SK-N-MC (cell line): ENCODE measurements around the gene MGAT4D.
"Not testable (repeated sequence)": the region's sequence is repeated elsewhere in the genome, so short reads cannot be mapped to it uniquely, and the experiment has no call there.

Source experiments
- DNase-seq: peaks from one replicate; pipeline ENCODE4 v3.0.0-alpha.2; 2011; ENCODE audit warnings: low read depth, low spot score
- H3K27ac ChIP-seq: fragments of 200-600 bp; sonication (generic); 2 replicates; pipeline ENCODE4 v1.5.1; 2016; ENCODE audit warnings: mixed run types
- H3K36me3 ChIP-seq: fragments of 200-600 bp; sonication (generic); 2 replicates; pipeline ENCODE4 v1.6.1; 2017; ENCODE audit warnings: antibody characterized with exemption, low read length, mixed read lengths; ENCODE audit not compliant: insufficient read depth
- H3K4me3 ChIP-seq: fragments of 200-600 bp; sonication (generic); 2 replicates; pipeline ENCODE4 v1.5.1; 2016
- H3K9ac ChIP-seq: fragments of 200-600 bp; sonication (generic); 2 replicates; pipeline ENCODE4 v1.8.0; 2017; ENCODE audit warnings: mixed run types, mixed read lengths; ENCODE audit not compliant: insufficient read length
- H3K9me3 ChIP-seq: fragments of 200-600 bp; sonication (generic); 2 replicates; pipeline ENCODE4 v1.6.1; 2017; ENCODE audit warnings: low read depth, mild to moderate bottlenecking, antibody characterized with exemption, low read length, moderate library complexity, mixed read lengths
- EZH2 ChIP-seq: fragments of 200-600 bp; sonication (generic); IDR thresholded peaks from one replicate; pipeline ENCODE4 v1.6.1; 2017; ENCODE audit warnings: antibody characterized with exemption
- FOXP2 ChIP-seq: optimal IDR thresholded peaks from 2 replicates; pipeline ENCODE3; 2011; ENCODE audit warnings: mild to moderate bottlenecking, moderate library complexity; ENCODE audit not compliant: insufficient read depth; ENCODE audit errors: extremely low read length, control extremely low read depth
- POLR2AphosphoS5 ChIP-seq: IDR thresholded peaks from 2 replicates; pipeline ENCODE4 v1.6.1; 2012; ENCODE audit warnings: mild to moderate bottlenecking, low read depth, low read length, borderline replicate concordance

Gene MGAT4D

DNA sequence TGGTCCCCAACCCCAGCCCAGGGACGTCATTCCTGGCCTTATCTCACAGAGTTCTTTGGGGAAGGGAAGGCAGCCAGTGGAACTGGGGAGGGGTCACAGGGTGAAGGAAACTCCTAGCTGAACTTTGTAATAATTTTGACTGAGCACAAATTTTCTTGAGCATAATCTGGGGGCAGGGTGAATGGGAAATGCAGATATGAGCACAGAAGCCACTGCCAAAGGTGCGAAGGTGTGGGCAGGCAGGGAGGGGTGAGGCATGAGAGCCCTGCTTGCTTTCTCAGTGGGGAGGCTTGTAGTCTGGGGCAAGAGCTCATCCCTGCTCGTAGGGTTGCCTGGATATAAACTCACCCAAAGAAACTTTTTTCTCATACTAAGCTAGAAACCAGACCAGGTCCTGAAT, 34.9 kb downstream of the MGAT4D start:
- H3K9me3 ChIP-seq: no peaks in the 10 kb centered on the region
- TF ChIP-seq POLR2AphosphoS5: no peak
- TF ChIP-seq EZH2: no peak
- TF ChIP-seq FOXP2: no peak
- no peak overlapping the region for H3K9ac ChIP-seq
- no peaks in the 10 kb centered on the region for H3K36me3 ChIP-seq
- no peak overlapping the region for H3K27ac ChIP-seq
- no peak for DNase-seq
- H3K4me3 ChIP-seq: no peak overlapping the region

DNA sequence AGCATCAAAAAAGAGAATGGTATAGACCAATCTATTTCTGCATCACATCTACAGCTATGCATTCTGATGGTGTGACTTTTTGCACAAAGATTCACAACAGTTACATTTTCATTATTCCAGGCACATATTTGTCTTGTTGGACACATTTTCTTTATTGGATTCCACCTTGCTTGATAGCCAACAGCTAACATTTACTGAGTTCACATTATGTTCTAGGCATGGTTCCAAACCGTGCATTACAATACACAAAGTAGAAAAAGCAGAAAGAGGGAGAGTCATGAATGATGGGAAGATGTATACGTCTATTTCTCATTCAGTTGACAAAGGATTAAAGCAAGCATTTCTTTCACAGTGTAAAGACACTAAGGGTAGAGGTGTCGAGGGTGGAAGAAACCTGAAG, 47.7 kb downstream of the MGAT4D start:
- no peaks in the 10 kb centered on the region for H3K36me3 ChIP-seq
- TF ChIP-seq EZH2: no peak
- no peak for TF ChIP-seq POLR2AphosphoS5
- no peak for TF ChIP-seq FOXP2
- no peak overlapping the region for H3K4me3 ChIP-seq
- H3K27ac ChIP-seq: no peak overlapping the region
- H3K9ac ChIP-seq: no peak overlapping the region
- no peak for DNase-seq
- H3K9me3 ChIP-seq: no peaks in the 10 kb centered on the region

DNA sequence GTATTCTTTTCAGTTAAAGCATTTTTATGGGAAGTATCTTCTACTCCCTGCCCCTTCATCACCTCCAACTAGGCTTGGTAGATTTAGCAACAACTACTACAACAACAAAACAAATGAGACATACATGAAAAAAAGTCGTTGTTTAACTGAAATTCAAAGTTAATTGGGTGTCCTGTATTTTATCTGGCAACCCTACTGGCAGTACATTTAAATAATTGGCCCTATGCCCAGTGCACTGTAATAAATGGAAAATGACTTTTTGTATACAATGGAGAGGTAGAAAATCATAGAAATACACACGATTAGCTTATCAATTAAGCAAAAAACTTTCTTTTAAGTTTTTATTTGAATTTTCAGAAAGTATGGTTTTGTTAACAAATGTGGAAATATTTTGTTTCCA, 49.3 kb downstream of the MGAT4D start:
- Histone ChIP-seq H3K27ac (no peak overlapping the region), H3K9me3 (no peaks in the 10 kb centered on the region), H3K9ac (no peak overlapping the region), H3K4me3 (no peak overlapping the region), H3K36me3 (no peaks in the 10 kb centered on the region)
- TF ChIP-seq EZH2 (no peak), FOXP2 (no peak), POLR2AphosphoS5 (no peak)
- DNase-seq: no peak

DNA sequence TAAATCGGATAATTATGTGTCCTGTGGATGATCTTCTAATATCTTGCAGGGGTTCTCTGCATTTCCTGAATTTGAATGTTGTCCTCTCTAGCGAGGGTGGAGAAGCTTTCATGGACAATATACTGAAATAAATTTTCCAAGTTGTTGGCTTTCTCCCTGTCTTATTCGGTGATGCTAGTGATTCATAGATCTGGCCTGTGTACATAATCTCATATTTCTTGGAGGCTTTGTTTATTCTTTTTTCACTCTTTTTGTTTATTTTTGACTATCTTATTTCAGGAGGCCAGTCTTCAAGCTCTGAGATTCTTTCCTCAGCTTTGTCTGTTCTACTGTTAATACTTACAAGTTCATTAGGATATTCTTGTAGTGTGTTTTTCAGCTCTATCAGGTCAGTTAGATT, 49.9 kb downstream of the MGAT4D start:
- TF ChIP-seq EZH2: no peak
- no peak for TF ChIP-seq FOXP2
- no peak for TF ChIP-seq POLR2AphosphoS5

DNA sequence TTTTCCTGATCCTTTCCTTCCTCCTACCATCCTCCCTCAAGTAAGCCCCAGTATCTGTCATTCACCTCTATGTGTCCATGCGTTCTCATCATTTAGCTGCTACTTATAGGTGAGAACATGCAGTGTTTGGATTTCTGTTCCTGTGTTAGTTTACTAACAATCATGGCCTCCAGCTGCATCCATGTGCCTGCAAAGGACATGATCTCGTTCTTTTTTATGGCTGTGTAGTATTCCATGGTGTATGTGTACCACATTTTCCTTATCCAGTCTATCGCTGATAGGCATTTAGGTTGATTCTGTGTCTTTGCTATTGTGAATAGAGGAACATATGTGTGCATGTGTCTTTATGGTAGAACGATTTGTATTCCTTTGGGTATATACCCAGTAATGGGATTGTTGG, 53.7 kb downstream of the MGAT4D start:
- not testable (repeated sequence) for H3K27ac ChIP-seq, H3K4me3 ChIP-seq, DNase-seq, H3K9ac ChIP-seq, H3K36me3 ChIP-seq, H3K9me3 ChIP-seq

More for the DNA sequence above, 49.9 kb downstream of the MGAT4D start:
- H3K36me3 ChIP-seq: no peaks in the 10 kb centered on the region
- no peak for DNase-seq
- no peak overlapping the region for H3K4me3 ChIP-seq
- H3K9me3 ChIP-seq: no peaks in the 10 kb centered on the region
- no peak overlapping the region for H3K9ac ChIP-seq
- H3K27ac ChIP-seq: no peak overlapping the region

DNA sequence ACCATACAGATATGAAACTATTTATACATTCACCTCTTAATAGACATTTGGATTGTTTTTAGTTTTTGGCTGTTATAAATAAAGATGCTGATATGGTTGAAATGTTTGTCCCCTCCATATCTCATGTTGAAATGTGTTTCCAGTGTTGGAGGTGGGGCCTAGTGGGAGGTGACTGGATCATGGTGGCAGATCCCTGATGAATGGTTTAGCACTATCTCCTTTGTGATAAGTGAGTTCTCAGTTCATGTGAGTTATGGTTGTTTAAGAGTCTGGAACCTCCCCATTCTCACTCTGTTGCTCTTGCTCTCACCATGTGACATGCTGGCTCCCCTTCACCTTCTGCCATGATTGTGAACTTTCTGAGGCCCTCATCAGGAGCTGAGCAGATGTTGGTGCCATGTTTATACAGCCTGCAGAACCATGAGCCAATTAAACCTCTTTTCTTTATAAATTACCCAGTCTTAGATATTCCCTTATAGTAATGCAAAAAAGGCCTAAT, 58.4 kb downstream of the MGAT4D start:
- TF ChIP-seq FOXP2: no peak
- no peak for TF ChIP-seq EZH2
- TF ChIP-seq POLR2AphosphoS5: no peak
- Histone ChIP-seq H3K4me3 (no peak overlapping the region), H3K27ac (no peak overlapping the region), H3K36me3 (no peaks in the 10 kb centered on the region), H3K9me3 (no peaks in the 10 kb centered on the region), H3K9ac (no peak overlapping the region)
- DNase-seq: no peak

DNA sequence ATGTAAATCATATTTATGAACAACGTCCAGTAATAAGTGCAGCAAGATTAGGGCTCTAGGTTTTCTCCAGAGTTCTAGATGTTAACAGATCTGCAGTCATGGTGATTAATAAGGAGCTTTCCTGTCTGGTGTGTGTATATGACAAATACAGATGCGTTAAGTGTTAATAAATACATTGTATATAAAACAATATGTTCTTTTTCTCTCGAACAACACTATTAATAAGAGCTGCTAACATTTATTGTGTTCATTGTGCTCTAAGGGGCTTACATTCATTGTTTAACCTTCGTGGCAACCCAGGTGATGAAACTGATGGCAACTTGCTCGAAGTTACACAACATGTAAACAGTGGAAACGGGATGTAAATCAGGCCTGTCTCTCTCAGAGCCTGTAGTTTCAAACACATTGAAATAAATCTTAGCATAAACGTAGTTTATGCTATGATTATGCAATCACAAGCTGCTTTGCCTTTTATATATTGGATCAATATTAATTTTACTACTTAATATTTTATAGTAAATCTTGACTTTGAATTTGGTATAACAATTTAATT, 70.1 kb downstream of the MGAT4D start:
- Histone ChIP-seq H3K27ac (no peak overlapping the region), H3K4me3 (peak overlapping the region; percentile 98), H3K36me3 (no peaks in the 10 kb centered on the region), H3K9ac (peak overlapping the region; percentile 78), H3K9me3 (no peaks in the 10 kb centered on the region)
- no peak for DNase-seq
- TF ChIP-seq FOXP2 (no peak), EZH2 (no peak), POLR2AphosphoS5 (no peak)

DNA sequence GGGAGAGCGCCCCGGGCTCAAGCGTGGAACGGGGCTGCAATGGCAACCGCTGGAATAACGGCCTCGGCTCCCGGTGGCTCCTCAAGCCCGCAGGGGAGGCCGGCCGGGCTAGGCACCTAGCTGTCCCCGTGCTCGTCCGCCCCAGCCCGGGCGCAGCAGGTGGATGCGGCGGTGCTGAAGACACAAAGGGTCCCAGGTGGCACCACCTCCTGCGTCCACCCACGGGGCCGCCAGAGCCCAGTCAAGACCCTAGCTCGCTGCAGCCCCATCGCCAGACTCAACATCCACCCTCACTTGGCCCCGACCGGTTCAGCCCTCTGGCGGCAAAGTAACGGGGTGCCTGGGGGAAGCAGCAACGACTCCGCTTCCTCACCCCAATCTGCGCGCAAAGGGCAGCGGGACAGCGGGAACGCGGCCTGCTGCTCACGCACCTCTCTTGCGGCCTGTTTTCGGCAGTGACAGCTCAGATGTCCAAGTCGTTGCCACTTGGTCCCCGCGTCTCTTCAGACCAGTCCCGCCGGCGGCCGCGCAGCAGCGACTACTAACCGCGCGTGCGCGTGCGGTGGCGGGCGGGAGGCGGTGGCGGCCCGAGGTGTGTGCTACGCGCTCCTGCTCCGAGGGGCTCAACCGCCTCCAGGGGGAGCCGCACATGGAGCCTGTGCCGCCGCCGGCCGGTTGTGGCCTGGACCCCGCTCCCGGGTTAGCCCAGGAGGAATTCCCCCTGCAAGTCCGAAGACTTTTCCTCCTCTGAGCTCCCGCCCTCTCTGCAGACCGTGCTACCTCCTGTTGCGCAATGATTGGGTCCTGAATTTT, 70.8 kb downstream of the MGAT4D start, which contains the start of gene CLGN:
Gene CLGN, minus strand, starts transcription at position 543 of the 813 bp plus-strand sequence. CDS start 14,570 bp downstream, outside the sequence.
- no peaks in the 10 kb centered on the region for H3K9me3 ChIP-seq
- H3K27ac ChIP-seq: no peak within 1 kb of the TSS
- H3K9ac ChIP-seq: peak within 1 kb of the TSS; percentile 78
- TF ChIP-seq EZH2: no peak
- TF ChIP-seq POLR2AphosphoS5: peak; percentile 72; the same call in 1 of the 2 replicates
- TF ChIP-seq FOXP2: peak; percentile 12
- H3K36me3 ChIP-seq: no peaks in the 10 kb centered on the region
- peak within 1 kb of the TSS; percentile 98 for H3K4me3 ChIP-seq
- DNase-seq: no peak

DNA sequence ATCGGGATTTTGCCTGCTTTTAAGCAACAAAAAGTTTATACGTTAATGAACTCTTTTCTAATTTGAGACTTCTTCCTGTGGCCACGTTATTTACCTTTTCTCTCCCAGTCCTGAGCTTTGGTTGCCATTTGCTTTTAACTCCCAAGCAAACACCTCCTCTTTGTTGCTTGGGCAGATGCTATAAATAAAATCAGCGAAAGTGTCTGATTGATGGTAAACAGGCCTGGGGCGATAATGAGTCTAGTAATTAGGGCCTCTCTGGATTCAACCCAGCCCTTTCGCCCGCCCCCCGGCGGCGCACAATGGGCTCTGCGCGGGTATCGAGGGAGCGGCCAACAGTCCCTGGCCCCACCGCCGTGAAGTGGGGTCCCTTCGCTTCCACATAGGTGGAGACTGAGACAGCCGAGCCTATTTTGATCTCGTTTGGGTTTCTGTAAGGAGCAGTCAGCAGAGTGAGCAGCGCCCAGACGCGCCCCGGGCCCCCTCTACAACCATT, 71.4 kb downstream of the MGAT4D start:
- Histone ChIP-seq H3K36me3 (no peaks in the 10 kb centered on the region), H3K9me3 (no peaks in the 10 kb centered on the region), H3K9ac (peak overlapping the region; percentile 78), H3K27ac (no peak overlapping the region), H3K4me3 (peak overlapping the region; percentile 98)
- DNase-seq: no peak
- no peak for TF ChIP-seq FOXP2
- no peak for TF ChIP-seq EZH2
- TF ChIP-seq POLR2AphosphoS5: no peak
